Progenitor cell of endocrine pancreas (in vitro differentiated cells): ENCODE data around the gene EARS2. TPM values are rescaled to one million over a fixed set of nuclear protein-coding genes. Genes with fewer than 3 reads are reported as not detected.

ENCODE experiments used
- DNase-seq: peaks from one replicate; pipeline ENCODE4 v3.0.0; 2021; ENCODE audit warnings: low spot score; ENCODE audit not compliant: unreplicated experiment
- H3K27ac Mint-ChIP-seq: 2 replicates; pipeline ENCODE4 v1.8.0; 2021; ENCODE audit warnings: mild to moderate bottlenecking, moderate library complexity, mixed read lengths
- H3K27me3 Mint-ChIP-seq: 2 replicates; pipeline ENCODE4 v1.8.0; 2021; ENCODE audit warnings: mixed read lengths
- H3K36me3 Mint-ChIP-seq: 2 replicates; pipeline ENCODE4 v1.8.0; 2022; ENCODE audit warnings: mixed read lengths; ENCODE audit not compliant: insufficient read depth
- H3K4me1 Mint-ChIP-seq: 2 replicates; pipeline ENCODE4 v1.8.0; 2021; ENCODE audit warnings: low read depth, mixed read lengths
- H3K4me3 Mint-ChIP-seq: 2 replicates; pipeline ENCODE4 v1.8.0; 2021; ENCODE audit warnings: low read depth, mild to moderate bottlenecking, moderate library complexity, mixed read lengths
- H3K9me3 Mint-ChIP-seq: 2 replicates; pipeline ENCODE4 v1.8.0; 2021; ENCODE audit warnings: low read depth, mixed read lengths
- total RNA-seq: library from RNA; stranded (reverse); gene quantifications from 2 replicates; pipeline ENCODE4 v1.2.1, GENCODE V29; 2021
- TF ChIP-seq, protein P1 (sequence below): fragments of 200-600 bp; sonication (generic); IDR thresholded peaks from one replicate; pipeline ENCODE4 v1.5.0; 2021; ENCODE audit warnings: antibody characterized with exemption, mild to moderate bottlenecking; ENCODE audit not compliant: unreplicated experiment

EARS2 gene
- total RNA-seq, 1 donor from 2014 or later = 24.7 TPM

DNA sequence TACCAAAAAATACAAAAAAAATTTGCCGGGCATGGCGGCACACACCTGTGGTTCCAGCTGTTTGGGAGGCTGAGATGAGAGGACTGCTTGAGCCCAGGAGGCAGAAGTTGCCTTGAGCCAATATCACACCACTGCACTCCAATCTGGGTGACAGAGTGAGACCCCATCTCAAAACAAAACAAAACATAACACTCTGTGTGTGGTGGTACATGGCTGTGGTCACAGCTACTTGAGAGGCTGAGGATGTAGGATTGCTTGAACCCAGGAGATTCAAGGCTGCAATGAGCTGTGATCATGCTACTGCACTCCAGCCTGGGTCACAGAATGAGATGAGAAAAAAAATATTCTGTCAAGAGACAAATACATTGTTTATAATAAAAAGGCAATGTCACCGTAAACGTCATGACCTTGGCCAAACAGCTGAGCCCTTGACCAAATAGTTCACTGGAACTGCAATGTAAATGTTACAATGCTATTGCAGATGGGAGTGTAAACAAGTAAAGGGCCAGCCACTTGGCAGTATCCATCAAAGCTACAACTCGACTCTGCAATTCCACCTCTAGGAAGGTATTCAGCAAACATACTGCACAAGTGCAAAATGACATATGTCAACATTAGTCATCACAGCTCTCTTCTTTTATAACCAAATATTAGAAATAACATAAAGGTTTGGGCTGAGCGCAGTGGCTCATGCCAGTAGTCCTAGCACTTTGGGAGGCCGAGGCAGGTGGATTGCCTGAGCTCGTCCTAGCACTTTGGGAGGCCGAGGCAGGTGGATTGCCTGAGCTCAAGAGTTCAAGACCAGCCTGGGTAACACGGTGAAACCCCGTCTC is 16.9 kb downstream of the EARS2 start:
- H3K36me3 Mint-ChIP-seq = peaks cover 6% of the 10 kb centered on the region
- H3K27me3 Mint-ChIP-seq = no peaks in the 10 kb centered on the region
- no peak overlapping the region for H3K4me3 Mint-ChIP-seq
- H3K27ac Mint-ChIP-seq = no peak overlapping the region
- TF ChIP-seq, protein P1, sequence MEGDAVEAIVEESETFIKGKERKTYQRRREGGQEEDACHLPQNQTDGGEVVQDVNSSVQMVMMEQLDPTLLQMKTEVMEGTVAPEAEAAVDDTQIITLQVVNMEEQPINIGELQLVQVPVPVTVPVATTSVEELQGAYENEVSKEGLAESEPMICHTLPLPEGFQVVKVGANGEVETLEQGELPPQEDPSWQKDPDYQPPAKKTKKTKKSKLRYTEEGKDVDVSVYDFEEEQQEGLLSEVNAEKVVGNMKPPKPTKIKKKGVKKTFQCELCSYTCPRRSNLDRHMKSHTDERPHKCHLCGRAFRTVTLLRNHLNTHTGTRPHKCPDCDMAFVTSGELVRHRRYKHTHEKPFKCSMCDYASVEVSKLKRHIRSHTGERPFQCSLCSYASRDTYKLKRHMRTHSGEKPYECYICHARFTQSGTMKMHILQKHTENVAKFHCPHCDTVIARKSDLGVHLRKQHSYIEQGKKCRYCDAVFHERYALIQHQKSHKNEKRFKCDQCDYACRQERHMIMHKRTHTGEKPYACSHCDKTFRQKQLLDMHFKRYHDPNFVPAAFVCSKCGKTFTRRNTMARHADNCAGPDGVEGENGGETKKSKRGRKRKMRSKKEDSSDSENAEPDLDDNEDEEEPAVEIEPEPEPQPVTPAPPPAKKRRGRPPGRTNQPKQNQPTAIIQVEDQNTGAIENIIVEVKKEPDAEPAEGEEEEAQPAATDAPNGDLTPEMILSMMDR = no peak
- no peaks in the 10 kb centered on the region for H3K9me3 Mint-ChIP-seq
- no peak for DNase-seq
- H3K4me1 Mint-ChIP-seq = no peaks in the 10 kb centered on the region

DNA sequence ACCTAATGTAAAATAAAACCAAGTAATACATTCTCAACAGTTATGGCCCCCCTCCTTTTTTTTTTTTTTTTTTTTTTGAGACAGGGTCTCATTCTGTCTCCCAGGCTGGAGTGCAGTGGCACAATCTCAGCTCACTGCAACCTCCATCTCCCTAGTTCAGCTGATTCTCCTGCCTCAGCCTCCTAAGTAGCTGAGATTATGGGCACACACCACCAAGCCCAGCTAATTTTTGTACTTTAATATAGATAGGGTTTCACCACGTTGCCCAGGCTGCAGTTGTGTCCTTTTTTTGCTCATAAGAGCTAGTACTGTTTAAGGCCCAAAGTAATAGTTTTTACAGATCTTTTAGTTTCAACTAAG is 18.3 kb downstream of the EARS2 start:
- Mint-ChIP-seq H3K9me3 (no peaks in the 10 kb centered on the region), H3K4me1 (no peaks in the 10 kb centered on the region)

DNA sequence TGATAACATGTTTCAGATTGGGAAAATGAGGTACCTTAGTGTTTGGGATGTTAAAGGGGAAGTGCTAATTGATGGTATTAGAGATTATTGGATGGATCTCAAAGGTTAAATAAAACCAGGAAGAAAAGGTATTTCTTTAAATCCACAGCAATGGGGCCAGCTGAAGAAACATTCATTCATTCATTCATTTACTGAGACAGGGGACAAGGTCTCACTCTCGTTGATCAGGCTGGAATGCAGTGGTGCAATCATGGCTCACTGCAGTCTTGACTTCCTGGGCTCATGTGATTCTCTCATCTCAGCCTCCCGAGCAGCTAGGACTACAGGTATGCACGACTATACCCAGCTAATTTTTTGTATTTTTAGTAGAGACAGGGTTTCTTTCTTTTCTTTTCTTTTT is 19.8 kb downstream of the EARS2 start:
- peaks cover 9% of the 10 kb centered on the region for H3K36me3 Mint-ChIP-seq
- H3K27me3 Mint-ChIP-seq = no peaks in the 10 kb centered on the region
- no peaks in the 10 kb centered on the region for H3K9me3 Mint-ChIP-seq
- H3K4me3 Mint-ChIP-seq = no peak overlapping the region
- DNase-seq = no peak
- TF ChIP-seq, protein P1 = no peak
- no peaks in the 10 kb centered on the region for H3K4me1 Mint-ChIP-seq
- H3K27ac Mint-ChIP-seq = no peak overlapping the region

More for the DNA sequence above, 18.3 kb downstream of the EARS2 start:
- DNase-seq = no peak
- TF ChIP-seq, protein P1 = no peak
- H3K27ac Mint-ChIP-seq = no peak overlapping the region
- no peaks in the 10 kb centered on the region for H3K27me3 Mint-ChIP-seq
- no peak overlapping the region for H3K4me3 Mint-ChIP-seq
- peaks cover 6% of the 10 kb centered on the region for H3K36me3 Mint-ChIP-seq

DNA sequence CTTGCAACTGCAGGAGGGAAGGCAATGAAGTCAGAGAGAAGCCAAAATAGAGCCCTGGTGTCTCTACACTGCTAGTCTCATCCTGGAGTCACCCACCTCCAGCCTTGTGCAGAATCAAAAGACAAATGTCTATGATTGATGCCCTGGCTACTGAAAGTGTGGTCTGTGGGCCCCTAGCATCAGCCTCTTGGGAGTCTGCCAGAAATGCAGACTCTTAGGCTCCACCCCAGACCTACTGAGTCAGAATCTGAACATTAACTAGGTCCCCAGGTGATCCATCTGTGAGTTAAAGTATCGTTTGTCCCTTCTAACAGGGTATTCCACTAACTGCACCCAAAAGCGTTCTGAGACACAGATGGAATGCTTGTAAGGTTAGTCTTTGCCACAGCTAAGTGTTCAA is 21.2 kb downstream of the EARS2 start:
- Mint-ChIP-seq H3K27ac (no peak overlapping the region), H3K36me3 (peaks cover 9% of the 10 kb centered on the region), H3K4me1 (no peaks in the 10 kb centered on the region), H3K4me3 (no peak overlapping the region), H3K27me3 (no peaks in the 10 kb centered on the region), H3K9me3 (no peaks in the 10 kb centered on the region)
- no peak for DNase-seq
- TF ChIP-seq, protein P1 = no peak

DNA sequence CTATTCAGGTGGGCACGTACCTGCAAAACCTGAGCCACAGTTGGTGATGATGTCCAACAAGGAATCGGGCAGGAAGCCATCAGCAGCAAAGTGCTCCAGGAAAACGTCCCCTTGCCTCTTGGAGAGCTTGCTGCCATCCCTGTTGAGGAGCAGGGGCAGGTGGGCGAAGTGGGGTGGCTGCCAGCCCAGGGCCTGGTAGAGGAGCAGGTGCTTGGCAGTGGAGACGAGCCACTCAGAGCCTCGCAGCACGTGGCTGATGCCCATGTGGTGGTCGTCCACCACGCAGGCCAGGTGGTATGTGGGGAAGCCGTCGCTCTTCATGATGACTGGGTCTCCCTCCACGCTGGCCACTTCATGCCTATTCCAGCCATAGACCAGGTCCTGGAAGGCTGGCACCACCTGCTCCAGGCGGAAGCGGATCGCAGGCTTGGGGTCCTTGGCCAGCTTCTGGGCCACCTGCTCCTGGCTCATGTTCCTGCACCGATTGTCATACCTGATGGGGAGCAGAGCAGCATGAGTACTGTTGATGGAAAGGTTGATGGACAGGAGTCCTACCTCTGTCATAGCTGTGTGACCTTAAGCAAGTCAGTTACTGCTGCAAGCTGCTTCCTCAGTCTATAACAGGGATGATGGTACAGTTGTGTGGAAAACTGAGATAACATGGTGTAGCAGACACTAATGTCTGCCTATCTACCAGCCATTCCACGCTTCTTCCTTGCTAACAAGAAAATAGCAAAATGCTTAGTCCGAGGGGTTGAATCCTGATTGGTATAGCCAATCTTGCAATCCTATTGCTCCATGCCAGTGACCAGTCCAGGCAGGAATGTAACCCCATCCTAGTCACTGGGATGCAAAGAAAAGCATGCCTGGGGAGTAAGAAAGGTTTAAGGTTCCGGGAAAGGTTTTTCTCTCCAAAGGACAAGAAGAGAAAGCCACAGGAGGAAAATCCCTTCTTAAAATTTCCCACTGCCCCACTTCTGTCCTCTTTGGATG is 22.0 kb downstream of the EARS2 start:
- TF ChIP-seq, protein P1 = no peak
- H3K9me3 Mint-ChIP-seq = no peaks in the 10 kb centered on the region

More for the DNA sequence above, 22.0 kb downstream of the EARS2 start:
- no peak overlapping the region for H3K27ac Mint-ChIP-seq
- DNase-seq = no peak
- H3K27me3 Mint-ChIP-seq = no peaks in the 10 kb centered on the region
- no peaks in the 10 kb centered on the region for H3K4me1 Mint-ChIP-seq
- no peak overlapping the region for H3K4me3 Mint-ChIP-seq
- peaks cover 9% of the 10 kb centered on the region for H3K36me3 Mint-ChIP-seq
